ENCODE results near the gene SAT1.

DNA sequence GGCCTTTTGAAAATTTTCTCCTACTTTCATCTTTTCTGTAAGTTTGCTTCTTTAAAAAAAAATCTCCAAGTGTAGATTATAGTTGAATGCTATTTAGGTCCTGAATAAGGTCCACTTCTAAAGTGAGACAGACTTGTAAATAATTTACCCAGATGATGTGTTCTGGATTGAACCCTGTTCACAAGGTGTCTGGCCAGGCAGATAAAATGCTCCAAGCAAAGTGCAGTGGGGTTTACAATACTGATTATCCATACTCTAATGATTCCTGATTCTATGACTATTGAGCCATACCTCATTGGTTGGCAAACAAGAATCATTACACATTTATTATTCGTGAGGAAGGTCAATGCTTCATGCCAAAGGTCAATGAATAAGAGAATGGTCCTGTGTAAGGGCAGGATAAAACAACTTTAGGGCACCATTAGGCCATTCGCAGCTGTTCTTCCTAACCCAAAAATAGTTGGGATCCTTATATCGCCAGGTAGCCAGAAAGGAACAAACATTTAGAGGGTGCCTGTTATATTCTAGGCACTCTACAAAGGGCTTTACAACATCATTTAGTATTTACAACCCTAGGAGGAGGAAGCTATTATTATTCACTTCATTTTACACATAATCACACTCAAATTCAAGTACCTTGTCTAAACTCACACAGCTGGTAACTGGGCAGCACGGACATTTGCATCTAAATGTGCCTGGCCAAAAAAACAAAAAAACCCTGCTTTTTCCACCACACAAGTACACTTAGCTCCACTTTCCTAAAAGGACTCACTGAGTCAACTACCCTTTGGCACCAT is 18.6 kb upstream of the SAT1 start:
- TF ChIP-seq, protein P1, sequence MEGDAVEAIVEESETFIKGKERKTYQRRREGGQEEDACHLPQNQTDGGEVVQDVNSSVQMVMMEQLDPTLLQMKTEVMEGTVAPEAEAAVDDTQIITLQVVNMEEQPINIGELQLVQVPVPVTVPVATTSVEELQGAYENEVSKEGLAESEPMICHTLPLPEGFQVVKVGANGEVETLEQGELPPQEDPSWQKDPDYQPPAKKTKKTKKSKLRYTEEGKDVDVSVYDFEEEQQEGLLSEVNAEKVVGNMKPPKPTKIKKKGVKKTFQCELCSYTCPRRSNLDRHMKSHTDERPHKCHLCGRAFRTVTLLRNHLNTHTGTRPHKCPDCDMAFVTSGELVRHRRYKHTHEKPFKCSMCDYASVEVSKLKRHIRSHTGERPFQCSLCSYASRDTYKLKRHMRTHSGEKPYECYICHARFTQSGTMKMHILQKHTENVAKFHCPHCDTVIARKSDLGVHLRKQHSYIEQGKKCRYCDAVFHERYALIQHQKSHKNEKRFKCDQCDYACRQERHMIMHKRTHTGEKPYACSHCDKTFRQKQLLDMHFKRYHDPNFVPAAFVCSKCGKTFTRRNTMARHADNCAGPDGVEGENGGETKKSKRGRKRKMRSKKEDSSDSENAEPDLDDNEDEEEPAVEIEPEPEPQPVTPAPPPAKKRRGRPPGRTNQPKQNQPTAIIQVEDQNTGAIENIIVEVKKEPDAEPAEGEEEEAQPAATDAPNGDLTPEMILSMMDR (IDR thresholded peaks at IDR 0.05): no peak
- TF ChIP-seq EP300 (IDR thresholded peaks at IDR 0.05): no peak
- TF ChIP-seq POLR2A (IDR thresholded peaks at IDR 0.05): no peak

Data from tibial nerve (tissue), 4 donors.